ENCODE data around the gene B4GALNT1. TPM values are rescaled to one million over a fixed set of nuclear protein-coding genes. Genes with fewer than 3 reads are reported as not detected.

Gene B4GALNT1
- total RNA-seq, 1 donor from 2014 or later, result 21.4 TPM

- H3K36me3 Mint-ChIP-seq (ENCODE audit: low read depth), result peaks cover 18% of the 10 kb centered on the region
- no peak for DNase-seq (ENCODE audit: low spot score)
- H3K27ac Mint-ChIP-seq (ENCODE audit: unreplicated experiment), result no peak overlapping the region
- H3K27me3 Mint-ChIP-seq (ENCODE audit: low read depth), result peaks cover 2% of the 10 kb centered on the region
- H3K4me3 Mint-ChIP-seq (ENCODE audit: unreplicated experiment), result no peak overlapping the region
- TF ChIP-seq CTCF (IDR thresholded peaks at IDR 0.05), result no peak
- no peaks in the 10 kb centered on the region for H3K9me3 Mint-ChIP-seq (ENCODE audit: low read depth)
- H3K4me1 Mint-ChIP-seq (ENCODE audit: low read depth), result peaks cover 27% of the 10 kb centered on the region
Observed at GRCh38 chr12:57614948-57615500, 18.0 kb downstream of the B4GALNT1 start.

- no peak for DNase-seq (ENCODE audit: low spot score)
- Mint-ChIP-seq H3K4me1 (ENCODE audit: low read depth) (peaks cover 33% of the 10 kb centered on the region), H3K27me3 (ENCODE audit: low read depth) (peaks cover 2% of the 10 kb centered on the region), H3K9me3 (ENCODE audit: low read depth) (no peaks in the 10 kb centered on the region), H3K4me3 (ENCODE audit: unreplicated experiment) (no peak overlapping the region), H3K36me3 (ENCODE audit: low read depth) (peaks cover 18% of the 10 kb centered on the region), H3K27ac (ENCODE audit: unreplicated experiment) (no peak overlapping the region)
- no peak for TF ChIP-seq CTCF (IDR thresholded peaks at IDR 0.05)
Observed at GRCh38 chr12:57614178-57614947, 18.6 kb downstream of the B4GALNT1 start.

GRCh38 chr12:57613427-57614109 is 19.4 kb downstream of the B4GALNT1 start:
- no peak overlapping the region for H3K27ac Mint-ChIP-seq (ENCODE audit: unreplicated experiment)
- no peaks in the 10 kb centered on the region for H3K27me3 Mint-ChIP-seq (ENCODE audit: low read depth)
- no peak for DNase-seq (ENCODE audit: low spot score)
- H3K4me3 Mint-ChIP-seq (ENCODE audit: unreplicated experiment), result no peak overlapping the region
- no peak for TF ChIP-seq CTCF (IDR thresholded peaks at IDR 0.05)
- H3K9me3 Mint-ChIP-seq (ENCODE audit: low read depth), result no peaks in the 10 kb centered on the region
- peaks cover 20% of the 10 kb centered on the region for H3K36me3 Mint-ChIP-seq (ENCODE audit: low read depth)
- H3K4me1 Mint-ChIP-seq (ENCODE audit: low read depth), result peaks cover 35% of the 10 kb centered on the region

GRCh38 chr12:57612711-57613426 is 20.1 kb downstream of the B4GALNT1 start:
- Mint-ChIP-seq H3K27ac (ENCODE audit: unreplicated experiment) (no peak overlapping the region), H3K4me1 (ENCODE audit: low read depth) (peaks cover 35% of the 10 kb centered on the region), H3K4me3 (ENCODE audit: unreplicated experiment) (no peak overlapping the region), H3K36me3 (ENCODE audit: low read depth) (peaks cover 21% of the 10 kb centered on the region), H3K9me3 (ENCODE audit: low read depth) (no peaks in the 10 kb centered on the region), H3K27me3 (ENCODE audit: low read depth) (no peaks in the 10 kb centered on the region)
- DNase-seq (ENCODE audit: low spot score), result no peak
- no peak for TF ChIP-seq CTCF (IDR thresholded peaks at IDR 0.05)
